ENCODE results near the gene EMC6.

EMC6 gene

DNA sequence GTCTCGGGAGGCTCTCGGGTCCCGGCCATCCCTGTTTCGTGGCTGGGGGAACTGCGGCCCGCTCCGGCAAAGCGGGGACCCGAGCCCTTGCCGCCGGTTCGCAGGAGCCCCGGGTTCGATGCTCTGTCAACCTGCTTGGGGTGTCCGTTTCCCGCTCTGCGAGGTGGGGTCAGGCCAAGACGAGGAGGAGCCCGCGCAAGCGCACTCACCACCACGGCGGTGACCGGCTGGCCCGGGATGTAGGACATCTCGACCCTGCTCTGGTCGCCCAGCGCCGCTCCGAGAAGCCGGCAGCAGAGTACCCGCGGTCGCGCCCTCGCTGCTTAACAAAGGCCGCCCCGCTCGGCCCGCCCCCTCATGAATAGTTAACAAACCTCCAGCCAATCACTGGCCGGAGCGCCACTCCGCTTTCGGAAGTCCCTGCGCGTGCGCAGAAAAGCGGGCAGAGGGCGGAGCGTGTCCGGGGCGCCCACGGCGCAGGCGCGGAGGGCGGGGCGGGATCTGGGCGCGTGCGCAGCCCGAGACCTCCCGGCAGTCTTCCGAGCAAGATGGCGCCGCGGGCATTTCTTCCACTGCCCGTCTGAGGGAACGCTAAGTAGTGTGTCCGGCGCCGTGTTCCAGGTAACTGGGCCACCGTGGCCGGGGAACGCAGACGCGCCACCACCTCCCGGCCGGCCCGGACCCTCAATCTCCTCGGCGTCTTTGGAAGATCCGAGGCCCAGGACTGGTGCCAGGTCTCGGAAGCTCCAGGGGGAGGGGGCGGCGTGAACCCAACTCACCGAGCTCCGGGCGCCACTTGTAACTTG is at the start of gene EMC6, which contains the start of gene TAX1BP3:
TSS of gene EMC6 (plus strand) at position 534 of the 806 bp plus-strand sequence. CDS start 335 bp downstream, outside the sequence.
TSS of gene TAX1BP3 (minus strand) at position 300 of the 806 bp plus-strand sequence. CDS start at position 248, 52 bp downstream.
- peak; percentile 98 for DNase-seq (ENCODE audit: low read depth in 2 of 2)

DNA sequence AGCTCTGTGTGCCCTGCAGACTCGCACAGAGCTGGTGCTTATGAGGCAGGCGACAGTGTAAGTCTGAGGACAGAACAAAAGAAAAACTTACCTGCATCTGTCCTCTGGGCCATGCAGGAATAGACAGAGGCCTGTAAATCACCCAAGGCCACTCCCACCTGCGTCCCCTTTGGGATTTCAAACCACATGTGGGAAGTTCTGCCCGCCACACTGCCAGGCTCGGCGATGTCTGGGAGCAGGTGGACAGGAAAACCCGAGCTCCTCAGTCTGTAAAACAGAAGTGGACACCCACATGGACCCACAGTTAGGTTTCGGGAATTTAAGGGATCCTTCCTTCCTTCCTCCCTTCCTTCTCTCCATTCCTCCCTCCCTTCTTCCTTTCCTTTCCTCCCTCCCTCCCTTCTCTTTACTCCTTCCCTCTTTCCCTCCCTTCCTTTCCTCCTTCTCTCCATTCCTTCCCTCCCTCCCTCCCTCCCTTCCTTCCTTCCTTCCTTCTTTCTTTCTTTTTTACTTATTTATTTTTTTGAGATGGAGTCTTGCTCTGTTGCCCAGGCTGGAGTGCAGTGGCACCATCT is 47.4 kb upstream of the EMC6 start:
- no peak for DNase-seq (ENCODE audit: low read depth in 2 of 2)

DNA sequence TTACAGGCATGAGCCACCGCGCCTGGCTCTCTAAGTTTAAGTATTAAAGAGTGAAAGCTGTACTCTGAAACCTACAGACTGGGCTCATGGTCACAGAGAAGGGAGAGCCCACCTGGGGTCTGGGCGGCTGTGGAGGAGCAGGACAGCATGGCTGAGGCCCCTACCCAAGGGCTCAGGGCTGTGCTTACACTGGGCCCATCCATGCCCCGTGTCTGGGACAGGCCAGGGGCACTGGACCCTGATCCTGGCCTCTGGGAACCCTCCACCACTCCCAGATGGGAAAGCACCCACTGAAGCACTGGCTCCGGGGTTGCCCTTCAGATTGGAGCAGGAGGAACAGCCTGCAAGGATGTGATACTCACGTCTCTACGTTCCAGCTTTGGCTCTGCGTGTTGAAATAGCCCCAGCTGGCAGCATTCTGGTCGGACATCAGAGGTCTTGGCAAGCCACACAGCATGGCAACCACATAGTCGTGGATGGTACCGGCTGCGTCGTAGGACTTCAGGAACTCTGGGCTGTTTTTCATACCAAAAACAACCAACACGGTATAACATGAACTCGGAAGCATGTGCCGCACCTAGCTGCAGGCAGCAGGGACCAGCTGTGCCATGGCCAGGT is 45.5 kb upstream of the EMC6 start:
- no peak for DNase-seq (ENCODE audit: low read depth in 2 of 2)

DNA sequence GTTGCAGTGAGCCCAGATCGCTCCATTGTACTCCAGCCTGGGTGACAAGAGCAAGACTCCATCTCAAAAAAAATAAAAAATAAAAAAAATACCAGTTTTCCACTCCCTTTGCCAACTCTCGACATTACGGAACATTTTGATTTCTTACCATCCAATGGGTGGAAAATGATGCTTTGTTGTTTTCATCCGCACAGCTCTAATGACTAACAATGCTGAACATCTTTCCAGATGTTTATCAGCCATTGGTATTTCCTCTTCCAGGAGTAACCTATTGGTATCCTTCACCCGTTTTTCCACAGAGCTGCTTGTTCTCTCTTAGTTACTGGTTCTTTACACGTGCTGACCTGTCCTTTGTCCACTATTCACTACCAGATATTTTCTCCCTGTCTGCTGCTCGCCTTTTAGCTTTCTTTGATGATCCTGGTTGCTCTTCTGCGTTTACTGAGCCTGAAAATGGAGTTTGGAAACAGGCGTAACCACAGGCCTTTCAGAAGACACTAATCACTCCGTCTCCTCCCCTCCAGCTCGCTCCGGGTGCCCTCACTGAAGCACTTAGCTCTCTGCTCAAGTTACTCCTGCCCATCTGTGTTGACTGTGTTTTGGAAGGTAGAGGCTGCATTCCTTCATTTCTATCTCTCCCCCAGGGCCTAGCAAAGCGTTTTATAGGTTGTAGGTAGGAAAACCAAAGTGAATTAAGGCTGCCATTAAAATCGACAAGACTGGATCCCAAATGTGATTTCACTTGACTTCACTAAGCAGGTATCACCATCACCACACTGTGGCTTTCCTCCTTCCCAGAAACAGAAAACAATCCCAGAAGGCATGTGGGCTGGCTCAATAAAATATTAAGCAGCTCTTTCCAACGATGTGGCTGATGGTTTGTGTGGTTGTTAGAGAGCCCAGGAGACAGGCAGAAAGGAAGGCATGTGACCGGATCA is 41.5 kb upstream of the EMC6 start:
- DNase-seq (ENCODE audit: low read depth in 2 of 2): no peak

DNA sequence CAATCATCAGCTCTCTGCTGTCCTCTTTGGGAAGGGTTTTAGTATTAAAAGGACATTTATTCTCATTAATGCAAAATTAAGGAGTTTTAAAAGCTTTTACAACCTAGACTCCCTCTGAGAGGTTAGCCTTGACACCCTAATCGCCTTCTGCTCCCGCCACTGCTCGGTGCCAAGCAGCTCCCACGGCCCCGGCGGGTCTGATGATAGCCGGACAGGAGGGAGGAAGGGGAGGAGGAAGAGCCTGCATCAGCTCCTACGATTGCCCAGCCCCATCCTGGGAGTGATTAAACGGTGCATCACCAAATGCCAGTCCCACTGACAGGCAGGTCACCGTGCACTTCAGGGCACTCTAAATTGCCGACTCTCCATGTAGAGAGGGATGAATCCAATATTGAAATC is 40.8 kb upstream of the EMC6 start:
- no peak for DNase-seq (ENCODE audit: low read depth in 2 of 2)

DNA sequence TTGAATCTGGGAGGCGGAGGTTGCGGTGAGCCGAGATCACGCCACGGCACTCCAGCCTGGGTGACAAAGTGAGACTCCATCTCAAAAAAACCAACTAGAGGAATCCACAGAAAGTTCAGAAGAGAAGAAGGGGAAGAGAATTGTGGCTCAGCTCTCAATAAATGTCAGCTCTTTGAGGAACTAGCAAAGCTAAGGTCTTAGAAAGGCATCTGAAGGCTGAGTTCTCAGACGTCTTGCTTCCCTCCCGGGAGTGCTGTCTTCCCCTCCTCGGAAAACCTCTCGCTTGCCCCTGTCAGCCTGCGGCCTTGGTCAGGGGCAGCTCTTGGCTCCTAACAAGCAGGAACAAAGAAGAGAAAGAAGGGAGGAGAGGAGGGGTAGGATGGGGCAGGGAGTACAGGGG is 37.8 kb upstream of the EMC6 start:
- DNase-seq (ENCODE audit: low read depth in 2 of 2): no peak

DNA sequence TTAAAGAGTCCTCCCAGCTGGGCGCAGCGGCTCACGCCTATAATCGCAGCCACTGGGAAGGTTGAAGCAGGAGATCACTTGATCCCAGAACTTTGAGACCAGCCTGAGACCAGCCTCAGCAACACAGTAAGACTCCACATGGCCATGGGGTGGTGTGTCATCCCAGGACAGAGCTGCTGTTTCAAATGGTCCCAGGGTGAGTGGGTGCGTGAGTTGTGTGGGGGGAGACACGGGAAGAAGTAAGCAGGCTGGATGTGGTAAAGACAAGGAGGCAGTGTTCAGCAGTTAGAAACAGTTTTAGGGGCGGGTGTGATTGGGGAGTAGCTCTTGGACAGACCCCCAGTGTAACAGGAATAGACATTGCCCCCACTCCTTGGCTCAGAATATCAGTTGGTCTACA is 36.3 kb upstream of the EMC6 start:
- DNase-seq (ENCODE audit: low read depth in 2 of 2): no peak

DNA sequence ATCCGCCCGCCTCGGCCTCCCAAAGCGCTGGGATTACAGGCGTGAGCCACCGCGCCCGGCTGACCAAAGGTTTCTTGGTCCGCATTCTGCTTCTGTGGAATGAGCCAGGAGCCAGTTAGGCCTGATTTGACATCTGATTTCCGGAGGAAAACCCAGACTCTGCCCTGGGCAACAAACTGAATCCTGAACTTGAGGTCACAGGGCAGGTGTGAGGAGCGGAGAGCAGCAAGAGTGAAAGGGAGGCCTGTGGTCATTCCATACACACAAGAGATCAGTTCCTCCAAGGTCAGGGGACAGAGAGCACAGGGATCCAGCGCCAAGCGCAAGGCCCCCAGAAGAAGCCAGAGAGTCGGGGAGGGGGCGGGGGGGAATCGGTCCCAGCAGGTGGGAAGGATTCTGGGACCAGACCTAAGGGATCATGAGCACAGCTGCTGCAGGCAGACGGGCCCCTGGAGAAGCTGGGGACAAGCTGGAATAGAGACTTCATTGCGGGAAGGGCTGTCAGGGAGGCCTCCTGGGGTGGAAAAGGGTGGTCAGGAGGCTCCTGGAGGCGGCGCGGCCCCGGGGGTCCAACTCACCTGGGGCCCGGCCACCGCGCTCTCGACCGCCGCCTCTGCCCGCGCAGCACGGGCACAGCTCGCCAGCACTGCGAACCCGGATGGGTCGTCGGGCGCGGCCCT is 33.0 kb upstream of the EMC6 start:
- DNase-seq (ENCODE audit: low read depth in 2 of 2): no peak

DNA sequence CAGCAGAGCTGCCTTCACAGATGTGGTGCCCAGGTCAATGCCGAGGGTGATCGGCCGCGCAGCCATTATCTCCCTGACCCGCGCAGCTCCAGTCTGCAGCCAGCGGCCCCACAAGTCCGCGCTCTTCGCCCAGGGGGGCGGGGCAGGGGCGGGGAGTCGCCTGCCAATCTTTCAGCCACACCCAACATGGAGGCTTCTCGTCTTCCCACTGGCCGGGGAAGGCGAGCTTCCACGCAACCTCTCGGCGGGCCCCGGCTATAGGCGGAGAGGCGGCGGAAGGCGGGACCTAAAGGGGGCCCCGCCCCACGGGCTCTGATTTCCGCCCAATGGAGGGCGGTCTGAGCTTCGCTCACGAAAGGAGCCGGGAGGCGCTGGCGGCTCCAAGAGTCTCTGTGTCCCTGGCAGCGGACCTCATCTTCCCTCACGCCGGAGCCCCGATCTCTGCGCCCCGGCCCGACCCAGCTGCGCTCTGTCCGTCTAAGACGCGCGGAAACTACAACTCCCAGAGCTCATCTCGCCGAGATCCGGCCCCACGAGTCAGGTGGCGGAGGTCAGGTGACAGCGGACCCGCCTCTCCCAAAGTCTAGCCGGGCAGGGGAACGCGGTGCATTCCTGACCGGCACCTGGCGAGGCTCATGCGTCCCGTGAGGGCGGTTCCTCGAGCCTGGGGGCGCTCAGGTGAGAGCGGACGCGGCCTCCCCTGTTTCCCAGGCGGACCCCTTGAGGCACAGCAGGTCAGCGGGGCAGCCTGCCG is 32.3 kb upstream of the EMC6 start, which contains the start of the genes CTNS and SHPK:
TSS of gene CTNS (plus strand) at position 607 of the 754 bp plus-strand sequence. CDS start 3,447 bp downstream, outside the sequence.
TSS of gene SHPK (minus strand) at position 97 of the 754 bp plus-strand sequence. CDS start at position 66, 31 bp downstream.
- DNase-seq (ENCODE audit: low read depth in 2 of 2): peak; percentile 92 to 95

DNA sequence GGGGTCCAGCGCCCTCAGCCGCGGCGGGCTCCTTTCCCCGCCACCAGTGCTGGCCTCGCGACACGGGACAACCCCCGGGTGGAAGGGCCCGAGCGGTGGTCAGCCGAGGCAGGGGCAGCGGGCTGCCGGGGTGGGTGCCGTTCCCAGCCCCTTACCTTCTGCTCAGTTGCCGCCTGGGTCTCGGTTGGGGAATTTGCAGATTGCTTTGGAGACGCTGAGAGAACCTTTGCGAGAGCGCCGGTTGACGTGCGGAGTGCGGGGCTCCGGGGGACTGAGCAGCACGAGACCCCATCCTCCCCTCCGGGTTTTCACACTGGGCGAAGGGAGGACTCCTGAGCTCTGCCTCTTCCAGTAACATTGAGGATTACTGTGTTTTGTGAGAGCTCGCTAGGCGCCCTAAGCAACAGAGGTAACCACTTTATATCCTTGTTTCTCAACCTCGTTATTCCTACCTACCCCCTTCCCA is 31.7 kb upstream of the EMC6 start:
- DNase-seq (ENCODE audit: low read depth in 2 of 2): no peak

DNA sequence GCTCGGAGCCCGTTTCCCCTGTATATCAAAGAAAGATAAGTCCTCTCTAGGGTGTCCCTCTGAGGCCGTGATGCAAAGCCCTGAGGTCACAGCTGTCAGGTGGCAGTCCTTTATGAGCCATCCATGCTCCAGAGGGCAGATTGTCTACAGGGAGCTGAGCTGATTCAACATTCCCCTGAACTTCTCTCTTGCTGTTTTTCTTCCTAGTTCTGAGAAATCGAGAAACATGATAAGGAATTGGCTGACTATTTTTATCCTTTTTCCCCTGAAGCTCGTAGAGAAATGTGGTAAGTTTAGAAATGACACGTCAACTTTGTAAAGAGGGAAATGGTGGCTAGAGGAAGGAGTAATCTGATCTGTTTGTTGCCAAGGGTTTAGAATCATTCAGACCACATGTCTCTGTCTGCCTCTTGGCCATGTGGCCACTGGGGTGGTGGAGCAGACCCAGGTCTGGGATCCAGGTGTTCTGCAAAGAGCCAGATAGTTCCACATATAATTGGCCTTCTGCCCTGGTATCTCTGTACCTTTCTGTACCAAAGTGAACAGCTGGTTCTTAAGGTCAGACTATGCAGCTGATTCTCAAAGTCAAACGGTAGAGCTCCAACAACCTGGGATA is 28.5 kb upstream of the EMC6 start:
- peak; percentile 33 to 39 for DNase-seq (ENCODE audit: low read depth in 2 of 2)

DNA sequence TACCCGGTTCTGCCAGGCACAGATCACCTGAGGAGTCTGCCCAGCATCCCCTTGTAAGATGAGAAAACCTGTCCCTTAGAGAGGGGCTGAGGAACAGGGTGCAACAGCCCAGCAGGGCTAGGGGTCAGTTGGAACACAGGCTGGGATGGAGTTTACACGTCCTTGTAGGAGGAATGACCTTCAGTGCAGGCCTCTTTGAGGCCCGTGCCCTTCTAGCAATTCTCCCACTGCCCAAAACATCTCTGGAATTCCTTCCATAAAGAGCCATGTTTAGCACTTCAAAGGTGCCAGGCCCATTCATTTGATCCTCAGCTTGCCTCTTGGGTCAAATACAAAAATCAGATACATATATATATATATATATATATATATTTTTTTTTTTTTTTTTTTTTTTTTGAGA is 27.6 kb upstream of the EMC6 start:
- DNase-seq (ENCODE audit: low read depth in 2 of 2): no peak

DNA sequence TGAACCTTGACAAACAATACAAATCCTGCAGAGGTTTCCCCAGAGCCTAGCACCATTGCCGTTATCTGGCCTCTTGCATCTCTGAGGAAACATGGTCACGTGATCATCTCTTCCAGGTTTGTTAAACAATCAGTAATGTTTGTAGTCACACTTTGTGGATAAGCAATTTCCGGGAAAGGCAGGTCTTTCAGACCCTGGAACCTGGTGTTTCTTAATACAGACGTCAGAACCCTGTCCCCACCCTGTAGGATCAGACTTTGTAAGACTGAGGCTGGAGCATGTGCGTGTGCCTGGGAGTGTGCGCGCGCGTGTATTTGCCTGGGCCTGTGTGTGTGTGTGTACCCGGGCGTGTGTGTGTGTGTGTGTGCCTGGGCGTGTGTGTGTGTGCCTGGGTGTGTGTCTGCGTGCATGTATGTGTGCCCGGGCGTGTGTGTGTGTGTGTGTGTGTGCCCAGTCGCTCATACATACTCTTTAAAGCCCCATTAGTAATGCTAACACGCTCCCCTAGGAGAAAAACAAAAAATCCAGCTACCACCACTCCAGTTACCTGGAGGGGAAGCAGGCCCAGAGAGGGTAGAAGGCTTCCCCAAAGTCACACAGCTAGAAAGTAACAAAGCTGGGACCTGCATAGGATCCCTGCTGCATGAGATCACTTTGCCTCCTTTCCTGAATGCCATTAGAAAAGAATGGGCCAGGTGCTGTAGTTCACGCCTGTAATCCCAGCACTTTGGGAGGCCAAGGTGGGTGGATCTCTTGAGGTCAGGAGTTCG is 26.7 kb upstream of the EMC6 start:
- DNase-seq (ENCODE audit: low read depth in 2 of 2): no peak

DNA sequence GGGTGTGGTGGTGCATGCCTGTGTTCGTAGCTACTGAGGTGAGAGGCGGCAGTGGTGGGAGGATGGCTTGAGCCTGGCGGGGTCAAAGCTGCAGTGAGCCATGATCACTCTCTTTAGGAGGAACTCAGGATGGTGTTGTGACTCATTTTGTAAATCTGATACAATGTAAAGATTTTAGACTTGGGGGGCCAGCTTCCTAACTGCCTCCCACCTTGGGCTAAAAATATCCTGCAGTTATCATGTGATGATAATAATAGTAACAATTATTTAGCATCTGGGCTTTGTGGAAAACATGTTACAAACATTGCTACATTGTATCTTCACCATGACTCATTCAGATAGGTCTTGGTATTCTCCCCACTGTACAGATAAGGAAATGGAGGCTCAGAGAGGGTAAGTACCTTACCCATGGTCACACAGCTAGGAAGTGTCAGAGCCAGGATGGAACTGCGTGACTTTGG is 24.7 kb upstream of the EMC6 start:
- peak in 1 of 2 donors; percentile 25 for DNase-seq (ENCODE audit: low read depth in 2 of 2)

DNA sequence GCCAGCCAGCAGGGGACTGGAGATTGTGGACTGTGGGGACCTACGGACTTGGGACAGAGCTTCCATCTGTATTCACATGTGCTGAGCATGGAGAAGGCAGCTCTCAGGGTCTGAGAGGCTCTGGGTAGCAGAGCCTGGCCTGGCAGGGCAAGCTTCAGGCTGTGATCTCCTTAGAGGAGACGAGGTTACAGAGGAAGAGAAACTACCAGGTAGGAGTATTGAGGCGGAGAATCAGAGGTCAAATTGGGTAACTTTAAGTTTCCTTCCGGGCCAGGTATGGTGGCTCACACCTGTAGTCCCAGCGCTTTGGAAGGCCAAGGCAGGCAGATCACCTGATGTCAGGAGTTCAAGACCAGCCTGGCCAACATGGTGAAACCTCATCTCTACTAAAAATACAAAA is 23.3 kb upstream of the EMC6 start:
- no peak for DNase-seq (ENCODE audit: low read depth in 2 of 2)

DNA sequence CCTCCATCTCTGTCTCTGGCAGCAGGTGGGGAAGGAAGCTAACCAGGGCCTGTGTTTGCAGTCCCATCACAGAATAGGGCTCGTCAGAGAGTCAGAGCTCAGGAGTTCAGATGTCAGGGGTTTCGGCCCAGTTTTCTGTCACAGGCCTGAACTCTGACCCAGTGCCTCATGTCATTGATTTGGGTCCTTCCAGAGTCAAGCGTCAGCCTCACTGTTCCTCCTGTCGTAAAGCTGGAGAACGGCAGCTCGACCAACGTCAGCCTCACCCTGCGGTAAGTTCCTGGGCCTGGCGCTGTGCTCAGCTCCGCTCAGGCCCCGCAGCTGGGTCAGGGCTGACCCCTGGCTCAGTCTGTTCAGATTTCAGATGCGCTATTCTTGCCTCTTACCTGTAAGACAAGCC is 21.4 kb upstream of the EMC6 start:
- DNase-seq (ENCODE audit: low read depth in 2 of 2): no peak

DNA sequence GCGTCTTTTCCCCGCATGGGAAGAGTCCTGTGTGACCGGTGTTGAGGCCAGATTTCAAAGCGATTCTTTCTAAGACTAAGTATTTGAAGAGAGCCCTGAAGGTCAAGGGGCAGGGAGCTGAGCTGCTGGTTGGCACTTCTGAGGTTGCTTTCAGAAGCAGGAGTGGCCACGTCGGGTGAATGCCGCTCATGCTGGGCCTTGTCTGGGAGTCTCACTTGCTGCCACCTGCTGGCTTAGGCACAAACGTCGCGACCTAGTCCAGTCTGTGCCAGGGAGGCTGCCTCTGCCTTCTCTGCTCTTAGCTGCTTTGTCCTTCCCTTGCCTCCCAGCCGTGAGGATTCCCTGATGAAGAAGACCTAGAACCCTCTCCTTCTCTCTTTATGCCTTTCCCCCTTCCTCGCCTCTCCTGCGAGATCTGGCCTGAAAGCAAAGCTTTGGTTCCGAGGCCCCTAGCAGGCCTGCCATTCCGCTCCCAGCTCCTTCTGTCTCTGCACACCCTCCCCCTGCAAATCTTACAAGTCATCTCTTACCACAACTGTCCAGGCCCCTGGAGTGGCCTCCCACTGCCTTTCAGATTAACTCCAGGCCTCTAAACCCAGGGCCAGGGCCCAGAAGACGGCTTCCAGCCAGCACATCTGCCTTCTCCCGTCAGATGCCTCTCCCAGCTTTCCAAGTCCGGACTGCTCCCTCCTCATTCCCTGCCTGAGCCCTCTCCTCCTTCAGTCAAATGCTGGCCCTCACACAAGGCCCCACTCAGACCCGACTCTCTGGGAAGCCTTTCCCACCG is 20.6 kb upstream of the EMC6 start:
- DNase-seq (ENCODE audit: low read depth in 2 of 2): peak; percentile 42 to 43

DNA sequence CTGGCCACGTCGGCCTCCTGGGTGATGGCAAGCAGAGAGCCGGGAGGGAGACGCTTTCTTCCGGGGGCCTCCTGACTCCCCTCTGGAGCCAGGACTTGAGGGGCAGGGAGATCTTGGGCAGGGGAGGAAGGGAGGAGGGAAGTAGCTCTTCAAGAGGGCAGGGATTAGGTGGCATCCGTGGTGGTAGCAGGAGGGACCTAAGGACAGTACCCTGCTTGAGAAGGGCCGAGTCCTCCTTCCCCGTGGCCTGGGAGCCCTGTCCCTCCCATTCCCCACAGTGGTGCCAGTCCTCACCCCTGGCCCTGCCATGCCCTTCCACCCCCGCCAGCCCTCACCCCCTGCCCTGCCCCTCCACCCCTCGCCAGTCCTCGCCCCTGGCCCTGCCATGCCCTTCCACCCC is 12.8 kb upstream of the EMC6 start:
- no peak for DNase-seq (ENCODE audit: low read depth in 2 of 2)

All from stimulated activated CD4-positive, alpha-beta T cell treated with anti-CD3 and anti-CD28 coated beads, Interleukin-4, amount 100 ng/mL, for 48 hours (primary cell).